ENCODE measurements around the gene CAPN1. TPM values are rescaled to one million over a fixed set of nuclear protein-coding genes. Genes with fewer than 3 reads are reported as not detected.

The CAPN1 gene
- total RNA-seq, 1 experiment from 2014 or later, result 238 TPM

GRCh38 chr11:65260302-65260701 lies 78.6 kb downstream of the CAPN1 start:
- Histone ChIP-seq H3K4me1 (no peaks in the 10 kb centered on the region), H3K36me3 (ENCODE audit: control insufficient read depth, insufficient read depth, low read length) (no peaks in the 10 kb centered on the region), H3K9me3 (no peaks in the 10 kb centered on the region), H3K4me3 (ENCODE audit: low read depth, low read length) (no peak overlapping the region), H3K27me3 (replicated peaks; ENCODE audit: control insufficient read depth, insufficient read depth, low read length) (no peaks in the 10 kb centered on the region)
- CTCF ChIA-PET, result no interaction called here
- Mint-ChIP-seq H3K27me3 (ENCODE audit: insufficient read depth, unreplicated experiment) (no peaks in the 10 kb centered on the region), H3K27ac (ENCODE audit: unreplicated experiment) (no peak overlapping the region), H3K36me3 (ENCODE audit: insufficient read depth, unreplicated experiment) (peaks cover 18% of the 10 kb centered on the region), H3K4me1 (ENCODE audit: low read depth, unreplicated experiment) (peaks cover 16% of the 10 kb centered on the region), H3K4me3 (ENCODE audit: unreplicated experiment) (no peak overlapping the region), H3K9me3 (ENCODE audit: unreplicated experiment) (no peaks in the 10 kb centered on the region)
- no peak for TF ChIP-seq CTCF (IDR thresholded peaks at IDR 0.05; ENCODE audit: insufficient read depth in 1 of 2, low read depth in 1 of 2, low read length in 1 of 2, severe bottlenecking in 1 of 2, unreplicated experiment in 1 of 2)
- BruUV-seq (replicated peaks), result no TSS peak
- intact Hi-C loops (cut with micrococcal nuclease; ENCODE audit: unreplicated experiment), result no loop called here
- DNase-seq, result no peak
- POLR2A ChIA-PET, result no interaction called here

- H3K36me3 Mint-ChIP-seq (ENCODE audit: insufficient read depth, unreplicated experiment), result peaks cover 20% of the 10 kb centered on the region
- TSS peak; percentile 98 for BruUV-seq (replicated peaks)
- intact Hi-C loops (cut with micrococcal nuclease; ENCODE audit: unreplicated experiment), result no loop called here
Measured at GRCh38 chr11:65260756-65261590, 79.2 kb downstream of the CAPN1 start.

More at GRCh38 chr11:65260756-65261590, 79.2 kb downstream of the CAPN1 start:
- H3K27me3 ChIP-seq (replicated peaks; ENCODE audit: control insufficient read depth, insufficient read depth, low read length), result no peaks in the 10 kb centered on the region
- Mint-ChIP-seq H3K27me3 (ENCODE audit: insufficient read depth, unreplicated experiment) (no peaks in the 10 kb centered on the region), H3K4me1 (ENCODE audit: low read depth, unreplicated experiment) (peaks cover 18% of the 10 kb centered on the region), H3K27ac (ENCODE audit: unreplicated experiment) (peak overlapping the region; percentile 70), H3K4me3 (ENCODE audit: unreplicated experiment) (peak overlapping the region; percentile 81), H3K9me3 (ENCODE audit: unreplicated experiment) (no peaks in the 10 kb centered on the region)
- ChIA-PET POLR2A (interaction anchor here (0.5 to 2.2 kb wide), 14 partner anchors 10 to 309 kb away, joined by 3 to 17 read pairs (median 4); partner anchors contain the start of genes CAPN1, CDC42EP2, DPF2 and ZNRD2), CTCF (interaction anchor here (0.6 to 2.3 kb wide), 11 partner anchors 11 to 126 kb away, joined by 3 to 30 read pairs (median 5); partner anchors contain the start of genes CDC42EP2 and DPF2)
- no peak for TF ChIP-seq CTCF (IDR thresholded peaks at IDR 0.05; ENCODE audit: insufficient read depth in 1 of 2, low read depth in 1 of 2, low read length in 1 of 2, severe bottlenecking in 1 of 2, unreplicated experiment in 1 of 2)
- H3K36me3 ChIP-seq (ENCODE audit: control insufficient read depth, insufficient read depth, low read length), result no peaks in the 10 kb centered on the region
- no peak for DNase-seq
- no peaks in the 10 kb centered on the region for H3K9me3 ChIP-seq
- no peaks in the 10 kb centered on the region for H3K4me1 ChIP-seq
- H3K4me3 ChIP-seq (ENCODE audit: low read depth, low read length), result peak overlapping the region; percentile 49

Other genes with a start within 250 kb of the CAPN1 start
- not detected in 2 replicates for gene GPHA2, start 246.0 kb upstream of the CAPN1 start, total RNA-seq (2022)
- not detected in 2 replicates for gene MAJIN, start 209.8 kb upstream of the CAPN1 start, total RNA-seq (2022)
- gene BATF2, start 185.0 kb upstream of the CAPN1 start, total RNA-seq (2022), result 0.79 and 1.4 TPM in 2 replicates
- 91.7 and 103 TPM in 2 replicates for gene ARL2, start 167.8 kb upstream of the CAPN1 start, total RNA-seq (2022)
- 35.5 and 35.8 TPM in 2 replicates for gene SNX15, start 154.5 kb upstream of the CAPN1 start, total RNA-seq (2022)
- 21.2 and 21.6 TPM in 2 replicates for gene SAC3D1, start 140.7 kb upstream of the CAPN1 start, total RNA-seq (2022)
- gene NAALADL1, start 123.4 kb upstream of the CAPN1 start, total RNA-seq (2022), result 0.16 and 0.23 TPM in 2 replicates
- gene CDCA5, start 97.9 kb upstream of the CAPN1 start, total RNA-seq (2022), result 67.0 and 71.1 TPM in 2 replicates
- 44.5 and 46.0 TPM in 2 replicates for gene ZFPL1, start 97.7 kb upstream of the CAPN1 start, total RNA-seq (2022)
- gene VPS51, start 85.7 kb upstream of the CAPN1 start, total RNA-seq (2022), result 147 and 158 TPM in 2 replicates
- 62.9 and 73.8 TPM in 2 replicates for gene TM7SF2, start 70.1 kb upstream of the CAPN1 start, total RNA-seq (2022)
- gene ZNHIT2, start 64.2 kb upstream of the CAPN1 start, total RNA-seq (2022), result 12.2 and 14.7 TPM in 2 replicates
- 918 and 972 TPM in 2 replicates for gene FAU, start 59.8 kb upstream of the CAPN1 start, total RNA-seq (2022)
- gene MRPL49, start 59.6 kb upstream of the CAPN1 start, total RNA-seq (2022), result 89.2 and 95.1 TPM in 2 replicates
- 50.9 and 56.5 TPM in 2 replicates for gene SYVN1, start 47.4 kb upstream of the CAPN1 start, total RNA-seq (2022)
- not detected in 2 replicates for gene SPDYC, start 11.7 kb upstream of the CAPN1 start, total RNA-seq (2022)
- gene POLA2, start 80.0 kb downstream of the CAPN1 start, total RNA-seq (2022), result 23.2 and 25.3 TPM in 2 replicates
- gene CDC42EP2, start 132.9 kb downstream of the CAPN1 start, total RNA-seq (2022), result 38.0 and 40.7 TPM in 2 replicates
- gene DPF2, start 151.9 kb downstream of the CAPN1 start, total RNA-seq (2022), result 64.2 and 65.3 TPM in 2 replicates
- 3.0 and 3.2 TPM in 2 replicates for gene TIGD3, start 172.8 kb downstream of the CAPN1 start, total RNA-seq (2022)
- 8.1 and 8.5 TPM in 2 replicates for gene SLC25A45, start 200.7 kb downstream of the CAPN1 start, total RNA-seq (2022)
- gene FRMD8, start 204.7 kb downstream of the CAPN1 start, total RNA-seq (2022), result 35.1 and 38.2 TPM in 2 replicates
- 235 and 254 TPM in 2 replicates for gene NEAT1, start 240.9 kb downstream of the CAPN1 start, total RNA-seq (2022)